ENCODE results near the gene ABHD14A.

DNA sequence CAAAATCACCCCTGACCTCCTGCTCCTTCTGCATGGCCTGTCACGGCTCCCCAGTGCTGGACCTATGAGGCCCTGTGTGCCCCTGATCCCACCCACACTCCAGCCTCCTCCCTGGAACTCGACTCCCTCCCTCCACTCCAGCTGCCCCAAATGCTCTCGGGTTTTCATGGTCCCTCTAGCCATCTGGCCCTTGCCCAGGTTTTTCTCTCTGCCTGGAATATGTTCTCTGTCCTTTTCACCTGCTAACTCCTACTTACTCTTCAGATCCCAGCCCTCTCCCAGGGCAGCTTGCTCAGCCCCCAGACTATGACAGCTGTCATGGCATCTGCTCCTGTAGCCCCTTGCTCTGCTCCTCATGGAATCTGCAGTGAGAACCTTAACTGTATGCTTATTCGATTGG, 51.2 kb downstream of the ABHD14A start:
- TF ChIP-seq, protein P1, sequence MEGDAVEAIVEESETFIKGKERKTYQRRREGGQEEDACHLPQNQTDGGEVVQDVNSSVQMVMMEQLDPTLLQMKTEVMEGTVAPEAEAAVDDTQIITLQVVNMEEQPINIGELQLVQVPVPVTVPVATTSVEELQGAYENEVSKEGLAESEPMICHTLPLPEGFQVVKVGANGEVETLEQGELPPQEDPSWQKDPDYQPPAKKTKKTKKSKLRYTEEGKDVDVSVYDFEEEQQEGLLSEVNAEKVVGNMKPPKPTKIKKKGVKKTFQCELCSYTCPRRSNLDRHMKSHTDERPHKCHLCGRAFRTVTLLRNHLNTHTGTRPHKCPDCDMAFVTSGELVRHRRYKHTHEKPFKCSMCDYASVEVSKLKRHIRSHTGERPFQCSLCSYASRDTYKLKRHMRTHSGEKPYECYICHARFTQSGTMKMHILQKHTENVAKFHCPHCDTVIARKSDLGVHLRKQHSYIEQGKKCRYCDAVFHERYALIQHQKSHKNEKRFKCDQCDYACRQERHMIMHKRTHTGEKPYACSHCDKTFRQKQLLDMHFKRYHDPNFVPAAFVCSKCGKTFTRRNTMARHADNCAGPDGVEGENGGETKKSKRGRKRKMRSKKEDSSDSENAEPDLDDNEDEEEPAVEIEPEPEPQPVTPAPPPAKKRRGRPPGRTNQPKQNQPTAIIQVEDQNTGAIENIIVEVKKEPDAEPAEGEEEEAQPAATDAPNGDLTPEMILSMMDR (conservative IDR thresholded peaks at IDR 0.05 in 1 of 2, IDR thresholded peaks at IDR 0.05 in 1 of 2; ENCODE audit: low read depth in 1 of 2, low read length in 2 of 2), result no peak
- no peak for TF ChIP-seq EZH2 (IDR thresholded peaks at IDR 0.05; ENCODE audit: low read length, missing control alignments)

Data from fibroblast of lung (primary cell).